ENCODE measurements around the gene CALML4. TPM values are rescaled to one million over a fixed set of nuclear protein-coding genes. Genes with fewer than 3 reads are reported as not detected.

The CALML4 gene, protein sequence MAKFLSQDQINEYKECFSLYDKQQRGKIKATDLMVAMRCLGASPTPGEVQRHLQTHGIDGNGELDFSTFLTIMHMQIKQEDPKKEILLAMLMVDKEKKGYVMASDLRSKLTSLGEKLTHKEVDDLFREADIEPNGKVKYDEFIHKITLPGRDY
- total RNA-seq, result 10 to 100 TPM in 1 of 4 donors, 1 to 10 TPM in 2, under 1 TPM in 1; 0.88 to 13.8 (median 8.3) TPM

DNA sequence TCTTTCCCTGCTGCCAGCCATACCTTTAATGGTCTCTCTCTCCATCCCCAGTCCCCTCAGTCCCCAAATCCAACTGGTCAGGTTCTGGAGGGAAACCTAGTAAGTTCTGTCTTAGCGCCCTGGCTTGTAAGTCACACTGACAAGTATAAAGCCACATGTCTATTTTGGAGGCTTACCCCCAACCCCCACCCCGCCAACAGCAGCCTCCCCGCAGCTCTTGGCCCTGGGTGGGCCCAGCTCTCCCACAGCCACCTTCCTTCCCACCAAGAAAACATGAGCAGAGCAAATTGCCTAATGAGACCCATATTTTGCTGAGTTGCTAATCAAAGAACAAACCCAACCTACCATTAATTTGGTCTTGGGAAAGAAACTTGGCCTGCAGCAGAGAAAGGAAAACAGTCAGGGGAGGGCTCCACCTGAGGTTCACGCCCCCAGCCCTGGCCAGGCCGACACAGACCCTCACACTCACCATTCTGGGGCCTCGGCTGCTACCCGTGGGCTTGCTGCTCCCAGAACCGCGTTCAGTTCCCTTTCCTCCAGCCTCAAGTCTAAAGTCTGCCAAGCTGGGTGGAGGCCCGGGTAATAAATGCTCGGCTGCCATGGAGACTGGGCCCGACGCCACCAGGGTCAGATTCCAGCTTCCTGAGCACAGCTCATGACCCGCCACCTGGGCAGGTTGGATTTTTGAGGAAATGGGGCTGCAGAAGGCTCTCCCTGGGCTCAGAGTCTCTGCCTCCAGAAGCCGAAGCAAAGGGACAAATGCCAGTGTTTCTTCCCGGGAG is at the start of gene CALML4:
CALML4 (minus strand) TSS at position 557 of the 782 bp plus-strand sequence; CDS start at position 472, 85 bp downstream.
- Histone ChIP-seq H3K36me3 (no peaks in the 10 kb centered on the region), H3K4me3 (no peak within 1 kb of the TSS), H3K9me3 (no peaks in the 10 kb centered on the region), H3K27me3 (no peaks in the 10 kb centered on the region), H3K27ac (peak within 1 kb of the TSS in 1 of 2 donors; percentile 53), H3K4me1 (peaks cover 0 to 10% of the 10 kb centered on the region in 2 donors)
- TF ChIP-seq POLR2A (IDR thresholded peaks at IDR 0.05), result no peak
- TF ChIP-seq, protein P1, sequence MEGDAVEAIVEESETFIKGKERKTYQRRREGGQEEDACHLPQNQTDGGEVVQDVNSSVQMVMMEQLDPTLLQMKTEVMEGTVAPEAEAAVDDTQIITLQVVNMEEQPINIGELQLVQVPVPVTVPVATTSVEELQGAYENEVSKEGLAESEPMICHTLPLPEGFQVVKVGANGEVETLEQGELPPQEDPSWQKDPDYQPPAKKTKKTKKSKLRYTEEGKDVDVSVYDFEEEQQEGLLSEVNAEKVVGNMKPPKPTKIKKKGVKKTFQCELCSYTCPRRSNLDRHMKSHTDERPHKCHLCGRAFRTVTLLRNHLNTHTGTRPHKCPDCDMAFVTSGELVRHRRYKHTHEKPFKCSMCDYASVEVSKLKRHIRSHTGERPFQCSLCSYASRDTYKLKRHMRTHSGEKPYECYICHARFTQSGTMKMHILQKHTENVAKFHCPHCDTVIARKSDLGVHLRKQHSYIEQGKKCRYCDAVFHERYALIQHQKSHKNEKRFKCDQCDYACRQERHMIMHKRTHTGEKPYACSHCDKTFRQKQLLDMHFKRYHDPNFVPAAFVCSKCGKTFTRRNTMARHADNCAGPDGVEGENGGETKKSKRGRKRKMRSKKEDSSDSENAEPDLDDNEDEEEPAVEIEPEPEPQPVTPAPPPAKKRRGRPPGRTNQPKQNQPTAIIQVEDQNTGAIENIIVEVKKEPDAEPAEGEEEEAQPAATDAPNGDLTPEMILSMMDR (IDR thresholded peaks at IDR 0.05), result no peak
- intact Hi-C loops (cut with DNase I; ENCODE audit: low total_unique reads), result no loop called here
- DNase-seq, result peak; percentile 70 to 72

DNA sequence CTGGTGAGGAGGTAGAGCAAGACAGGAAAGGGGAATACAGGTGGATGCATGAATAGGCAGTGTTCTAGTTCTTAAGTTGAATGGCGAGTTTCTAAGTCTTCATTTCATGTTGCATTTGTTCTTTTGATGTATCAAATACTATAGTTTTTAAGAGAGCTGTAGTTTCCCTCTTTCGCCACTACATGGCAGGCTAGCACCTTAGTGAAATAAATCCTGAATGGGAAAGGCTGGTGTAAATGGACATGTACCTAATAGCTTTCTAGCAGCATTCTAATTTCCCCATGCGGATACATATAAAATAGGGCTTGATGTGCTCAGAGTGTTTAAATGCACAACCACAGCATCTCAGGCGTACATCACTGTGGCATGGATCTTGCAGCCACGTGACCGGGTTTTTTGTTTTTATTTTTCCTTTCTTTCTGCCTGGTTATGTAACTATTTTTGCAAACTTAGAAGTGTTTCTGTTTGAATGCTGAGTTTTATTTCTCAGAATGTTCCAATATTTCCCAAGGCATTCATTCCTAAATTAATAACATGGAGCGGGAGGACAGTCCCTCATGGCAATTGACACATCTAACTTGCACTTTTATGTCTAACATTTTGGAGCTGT is 47.9 kb upstream of the CALML4 start:
- no peaks in the 10 kb centered on the region for H3K4me1 ChIP-seq
- intact Hi-C loops (cut with DNase I; ENCODE audit: low total_unique reads), result loop anchor here (10.0 kb wide), 1 partner anchor 52 kb away; no protein-coding TSS in a partner anchor
- no peaks in the 10 kb centered on the region for H3K27me3 ChIP-seq
- no peak overlapping the region for H3K4me3 ChIP-seq
- H3K36me3 ChIP-seq, result no peaks in the 10 kb centered on the region
- H3K27ac ChIP-seq, result peak overlapping the region in 1 of 2 donors; percentile 3
- no peaks in the 10 kb centered on the region for H3K9me3 ChIP-seq
- TF ChIP-seq POLR2A (IDR thresholded peaks at IDR 0.05), result no peak
- TF ChIP-seq, protein P1 (IDR thresholded peaks at IDR 0.05), result peak; percentile 84 to 94 (median 88)
- peak in 1 of 2 donors; percentile 62 for DNase-seq

DNA sequence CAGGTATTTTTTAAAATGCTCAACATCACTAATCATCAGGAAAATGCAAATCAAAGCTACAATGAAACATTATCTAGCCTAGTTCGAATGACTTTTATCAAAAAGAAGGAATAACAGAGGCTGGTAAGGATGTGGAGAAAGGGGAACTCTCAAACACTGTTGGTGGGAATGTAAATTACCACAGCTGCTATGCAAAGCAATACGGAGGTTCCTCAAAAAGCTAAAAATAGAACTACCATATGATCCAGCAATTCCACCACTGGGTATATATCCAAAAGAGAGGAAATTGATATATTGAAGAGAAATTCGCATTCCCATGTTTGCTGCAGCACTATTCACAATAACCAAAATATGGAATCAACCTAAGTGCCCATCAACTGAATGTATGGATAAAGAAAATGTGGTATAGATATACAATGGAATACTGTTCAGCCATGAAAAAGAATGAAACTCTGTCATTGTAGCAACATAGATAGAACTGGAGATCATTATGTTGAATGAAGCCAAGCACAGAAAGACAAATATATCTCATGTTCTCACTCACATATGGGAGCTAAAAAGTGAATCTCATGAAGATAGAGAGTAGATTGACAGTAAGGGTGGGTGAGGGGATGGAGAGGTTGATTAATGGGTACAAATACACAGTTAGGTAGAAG is 44.1 kb upstream of the CALML4 start:
- Histone ChIP-seq H3K4me1 (no peaks in the 10 kb centered on the region), H3K36me3 (no peaks in the 10 kb centered on the region), H3K27ac (no peak overlapping the region), H3K4me3 (no peak overlapping the region), H3K9me3 (no peaks in the 10 kb centered on the region), H3K27me3 (no peaks in the 10 kb centered on the region)
- TF ChIP-seq, protein P1 (IDR thresholded peaks at IDR 0.05), result no peak
- no peak for TF ChIP-seq POLR2A (IDR thresholded peaks at IDR 0.05)
- intact Hi-C loops (cut with DNase I; ENCODE audit: low total_unique reads), result no loop called here
- no peak for DNase-seq

DNA sequence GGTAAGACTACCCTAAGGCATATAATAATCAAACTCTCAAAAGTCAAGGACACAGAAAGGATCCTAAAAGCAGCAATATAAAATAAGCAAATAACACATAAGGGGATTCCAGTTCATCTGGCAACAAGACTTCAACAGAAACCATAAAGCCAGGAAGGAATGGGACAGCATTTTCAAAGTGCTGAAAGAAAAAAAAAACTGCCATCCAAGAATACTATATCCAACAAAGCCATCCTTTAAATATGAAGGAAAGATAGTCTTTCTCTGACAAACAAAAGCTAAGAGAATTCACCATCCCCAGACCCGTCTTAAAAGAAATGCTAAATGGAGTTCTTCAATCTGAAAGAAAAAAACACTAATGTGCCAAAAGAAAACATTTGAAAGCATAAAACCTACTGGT is 39.1 kb upstream of the CALML4 start:
- TF ChIP-seq, protein P1 (IDR thresholded peaks at IDR 0.05), result no peak
- TF ChIP-seq POLR2A (IDR thresholded peaks at IDR 0.05), result no peak
- Histone ChIP-seq H3K4me1 (no peaks in the 10 kb centered on the region), H3K36me3 (no peaks in the 10 kb centered on the region), H3K4me3 (no peak overlapping the region), H3K9me3 (no peaks in the 10 kb centered on the region), H3K27me3 (no peaks in the 10 kb centered on the region), H3K27ac (no peak overlapping the region)
- intact Hi-C loops (cut with DNase I; ENCODE audit: low total_unique reads), result no loop called here
- no peak for DNase-seq
